Nucleus accumbens (tissue), 56 donors: ENCODE data around the gene DGCR2.
"Not testable (repeated sequence)": the region's sequence is repeated elsewhere in the genome, so short reads cannot be mapped to it uniquely, and the experiment has no call there.

Experiments
- DNase-seq, 56 donors: peaks; one replicate each; lab custom pipeline; 2025; lab: John Stamatoyannopoulos, UW

DGCR2 gene

DNA sequence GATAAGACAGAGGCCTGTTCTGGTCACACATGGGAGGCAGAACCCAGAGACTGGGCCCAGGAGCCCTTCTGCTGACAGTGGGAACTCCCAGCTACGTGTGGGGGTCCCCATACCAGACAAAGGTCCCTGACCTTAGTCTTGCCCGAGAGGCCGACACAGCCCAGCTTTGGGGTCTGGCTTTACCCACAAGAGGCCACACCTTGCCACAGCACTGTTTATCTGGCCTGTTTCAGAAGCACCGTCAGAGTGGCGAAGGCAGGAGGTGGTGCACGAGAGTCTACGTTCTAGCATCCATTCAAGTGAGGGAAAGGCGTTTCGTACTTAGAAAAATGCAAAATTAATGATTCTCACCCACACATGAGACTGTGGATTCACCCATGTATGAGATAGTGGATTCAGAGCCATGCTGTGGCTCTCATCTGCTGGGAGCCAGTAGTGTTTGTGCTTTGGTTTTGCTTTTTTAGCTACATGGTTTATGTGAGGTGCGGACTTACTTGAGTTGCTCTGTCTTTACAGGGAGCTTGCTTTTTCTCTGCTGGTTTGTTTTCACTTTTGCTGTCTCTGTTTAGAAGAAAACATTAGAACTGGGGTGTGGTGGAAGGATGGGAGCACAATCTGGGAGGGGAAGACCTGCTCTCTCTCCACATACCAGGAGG, 129.5 kb downstream of the DGCR2 start:
- no peak for DNase-seq

DNA sequence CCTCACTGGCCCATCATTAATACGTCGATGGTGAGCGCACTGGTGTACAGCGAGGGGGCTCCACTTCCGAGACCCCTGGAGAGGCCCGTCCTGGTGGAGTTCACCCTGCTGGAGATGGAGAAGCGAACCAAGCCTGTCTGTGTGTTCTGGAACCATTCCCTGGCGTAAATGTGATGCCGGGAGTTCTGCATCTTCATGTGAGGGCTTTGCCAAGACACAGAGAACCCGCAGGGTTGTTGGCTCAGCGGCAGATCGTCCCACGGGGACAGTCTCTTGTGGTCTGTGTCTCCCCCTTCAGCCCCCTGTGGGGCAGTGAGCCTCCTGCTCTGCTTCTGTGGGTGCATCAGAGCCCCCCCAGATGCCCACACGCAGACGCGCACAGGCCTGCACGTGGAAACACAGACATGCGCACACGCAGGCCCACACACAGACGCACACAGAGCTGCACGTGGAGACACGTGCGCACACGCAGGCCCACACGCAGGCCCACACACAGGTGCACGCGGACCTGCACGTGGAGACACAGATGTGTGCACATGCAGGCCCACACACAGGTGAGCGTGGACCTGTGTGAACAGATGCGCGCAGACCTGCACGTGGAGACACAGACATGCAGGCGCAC, 130.3 kb downstream of the DGCR2 start:
- no peak for DNase-seq

DNA sequence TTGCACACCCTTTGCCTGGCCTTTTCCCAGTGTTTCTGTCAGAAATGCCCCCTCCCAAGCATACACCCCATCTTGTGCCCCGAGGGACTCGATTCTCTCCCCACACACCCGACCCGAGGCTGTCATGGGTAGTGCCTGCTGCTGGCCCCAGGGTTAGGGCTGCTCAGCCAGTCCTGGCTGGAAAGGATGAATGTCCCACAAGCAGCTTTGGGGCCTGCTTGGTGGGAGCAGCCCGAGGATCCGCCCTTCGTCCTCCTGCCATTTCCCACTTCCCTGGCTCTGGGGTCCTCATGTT, 131.1 kb downstream of the DGCR2 start:
- no peak for DNase-seq

DNA sequence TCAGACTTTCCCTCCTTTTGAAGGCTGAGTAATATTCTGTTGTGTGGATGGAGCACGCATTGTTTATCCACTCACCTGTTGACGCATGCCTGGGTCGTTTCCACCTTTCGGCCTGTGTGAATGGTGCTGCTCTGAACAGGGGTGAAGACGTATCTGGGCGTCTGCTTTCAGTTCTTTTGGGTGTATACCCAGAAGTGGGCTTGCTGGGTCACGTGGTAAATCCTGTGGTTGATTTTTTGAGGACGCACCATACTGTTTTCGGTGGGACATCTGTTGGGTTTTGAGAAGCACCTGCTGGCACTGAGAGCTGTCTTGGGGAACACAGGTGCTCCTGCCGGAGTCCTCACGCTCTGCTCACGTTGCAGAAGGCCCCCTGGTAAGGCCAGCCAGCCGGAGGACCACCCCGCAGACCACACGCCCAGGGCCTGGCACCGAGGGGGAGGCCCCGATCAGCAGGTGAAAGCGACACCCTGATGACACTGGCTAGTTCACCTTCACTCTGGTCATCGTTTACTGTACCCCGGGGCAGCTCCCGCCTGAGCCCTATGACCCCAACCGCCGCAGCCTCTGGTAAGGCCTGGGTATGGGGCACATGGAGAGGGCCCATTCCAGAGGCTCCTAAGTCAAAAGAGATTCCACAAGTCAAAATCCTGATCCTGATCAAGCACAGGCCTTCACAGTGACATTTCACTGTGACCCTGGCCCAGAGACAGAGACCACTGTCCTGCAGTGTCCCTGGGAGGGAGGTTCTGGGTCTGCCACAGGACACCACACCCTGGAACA, 131.7 kb downstream of the DGCR2 start:
- DNase-seq: no peak

- DNase-seq: no peak
Measured at GRCh38 chr22:18988958-18989357, 133.3 kb downstream of the DGCR2 start.

- DNase-seq: no peak
Measured at GRCh38 chr22:18987765-18988164, 134.4 kb downstream of the DGCR2 start.

DNA sequence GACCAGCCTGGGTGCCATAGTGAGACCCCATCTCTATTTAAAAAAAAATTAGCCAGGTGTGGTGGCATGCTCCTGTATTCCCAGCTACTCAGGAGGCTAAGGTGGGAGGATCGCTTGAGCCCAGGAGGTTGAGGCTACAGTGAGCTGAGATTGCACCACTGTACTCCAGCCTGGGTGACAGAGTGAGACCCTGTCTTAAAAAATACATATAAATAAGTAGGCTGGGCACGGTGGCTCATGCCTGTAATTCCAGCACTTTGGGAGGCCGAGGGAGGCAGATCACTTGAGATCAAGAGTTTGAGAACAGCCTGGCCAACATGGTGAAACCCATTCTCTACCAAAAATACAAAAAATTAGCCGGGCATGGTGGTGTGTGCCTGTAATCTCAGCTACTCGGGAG, 135.1 kb downstream of the DGCR2 start:
- DNase-seq: not testable (repeated sequence)
